NCI-H1105 treated with DMSO at 0.1 percent for 48 hours (cell line): ENCODE measurements around the gene LONRF2.
"Not testable (repeated sequence)": the region's sequence is repeated elsewhere in the genome, so short reads cannot be mapped to it uniquely, and the experiment has no call there.

Source experiments
- DNase-seq: peaks from one replicate; lab custom pipeline; 2025; lab: John Stamatoyannopoulos, UW

Gene LONRF2

DNA sequence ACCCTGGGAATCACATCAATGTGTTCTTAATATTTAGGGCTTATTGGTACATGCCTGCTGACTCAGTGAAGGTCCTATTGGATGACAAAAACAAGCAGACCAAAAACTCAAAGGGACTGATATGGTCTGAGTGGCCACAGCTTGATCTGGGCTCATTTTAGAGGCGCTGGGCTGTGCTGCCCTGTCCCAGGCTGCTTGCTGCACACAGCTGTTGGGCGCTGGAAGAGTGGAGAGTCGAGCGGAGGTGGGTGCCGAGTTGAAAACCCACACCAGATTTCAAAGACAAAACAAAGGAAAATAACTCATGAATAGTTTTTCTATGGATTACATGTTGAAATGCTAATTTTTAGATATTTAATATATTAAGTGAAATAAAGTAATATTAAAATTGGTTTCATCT lies 68.5 kb downstream of the LONRF2 start:
- DNase-seq = no peak

DNA sequence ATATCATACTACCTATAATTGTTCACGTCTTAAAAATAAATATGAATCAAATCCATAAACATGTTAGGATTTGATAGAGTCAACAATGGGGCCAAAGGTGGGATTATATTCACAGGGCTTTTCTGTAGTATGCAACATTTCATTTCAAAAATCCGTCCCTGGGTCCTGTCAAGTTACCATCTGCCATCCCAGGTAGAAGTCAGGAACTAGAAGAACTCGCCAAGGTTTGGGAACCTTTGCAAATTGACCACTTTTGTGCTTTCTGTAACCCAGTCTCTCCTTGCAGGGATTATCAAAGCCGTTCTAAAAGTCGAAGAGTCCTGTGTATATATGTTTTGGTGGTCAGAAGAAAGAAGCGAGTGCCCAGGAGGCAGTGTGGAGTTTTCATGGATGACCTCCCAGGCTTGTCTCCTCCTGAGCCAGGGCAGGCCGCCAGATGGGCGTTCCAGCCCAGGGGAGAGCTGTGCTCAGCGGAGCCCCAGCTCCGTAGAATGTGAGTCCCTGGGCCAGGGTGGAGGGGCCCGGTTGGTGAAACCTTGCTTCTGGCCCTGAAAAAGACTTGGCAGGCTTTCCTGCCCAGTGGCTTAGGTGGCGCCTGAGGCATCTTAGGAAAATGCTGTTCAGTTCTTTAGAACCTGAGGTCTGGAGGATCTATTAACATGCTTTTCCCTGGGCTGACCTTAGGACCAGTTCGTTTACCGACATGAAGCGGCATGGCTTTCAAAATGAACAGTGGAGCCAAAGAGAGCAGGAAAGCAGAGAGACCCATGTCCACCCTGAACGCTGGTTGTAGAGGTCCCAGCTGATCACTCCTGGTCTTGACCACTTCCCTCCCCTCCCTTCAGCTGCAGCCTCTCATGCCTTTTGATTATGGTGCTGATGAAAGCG lies 69.2 kb downstream of the LONRF2 start:
- no peak for DNase-seq

- DNase-seq = no peak
Observed at GRCh38 chr2:100250645-100251044, 71.7 kb downstream of the LONRF2 start.

GRCh38 chr2:100248971-100249370 lies 73.3 kb downstream of the LONRF2 start:
- no peak for DNase-seq

DNA sequence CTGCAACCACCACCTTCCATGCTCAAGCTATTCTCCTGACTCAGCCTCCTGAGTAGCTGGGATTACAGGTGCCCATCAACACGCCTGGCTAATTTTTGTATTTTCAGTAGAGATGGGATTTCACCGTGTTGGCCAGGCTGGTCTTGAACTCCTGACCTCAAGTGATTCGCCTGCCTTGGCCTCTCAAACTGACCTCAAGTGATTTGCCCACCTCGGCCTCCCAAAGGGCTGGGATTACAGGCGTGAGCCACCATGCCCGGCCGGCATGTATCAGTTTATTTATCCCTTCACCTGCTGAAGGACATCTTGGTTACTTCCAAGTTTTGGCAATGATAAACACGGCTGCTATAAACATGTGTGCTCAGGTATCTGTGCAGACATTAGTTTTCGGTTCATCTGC lies 73.7 kb downstream of the LONRF2 start:
- DNase-seq = not testable (repeated sequence)

DNA sequence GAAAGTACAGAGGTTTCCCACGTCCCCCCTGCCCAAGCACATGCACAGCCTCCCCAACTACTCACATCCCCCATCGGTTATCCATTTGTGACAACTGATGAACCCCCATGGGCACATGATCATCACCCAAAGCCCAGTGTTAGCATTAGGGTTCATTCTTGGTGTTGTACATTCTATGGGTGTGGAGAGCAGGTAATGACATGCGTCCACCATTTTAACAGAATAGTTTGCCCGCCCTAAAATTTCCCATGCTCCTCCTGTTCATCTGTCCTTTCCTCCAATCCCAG lies 74.3 kb downstream of the LONRF2 start:
- no peak for DNase-seq

GRCh38 chr2:100247256-100248043 lies 74.9 kb downstream of the LONRF2 start:
- no peak for DNase-seq

- no peak for DNase-seq
Observed at GRCh38 chr2:100246163-100247145, 75.8 kb downstream of the LONRF2 start.

DNA sequence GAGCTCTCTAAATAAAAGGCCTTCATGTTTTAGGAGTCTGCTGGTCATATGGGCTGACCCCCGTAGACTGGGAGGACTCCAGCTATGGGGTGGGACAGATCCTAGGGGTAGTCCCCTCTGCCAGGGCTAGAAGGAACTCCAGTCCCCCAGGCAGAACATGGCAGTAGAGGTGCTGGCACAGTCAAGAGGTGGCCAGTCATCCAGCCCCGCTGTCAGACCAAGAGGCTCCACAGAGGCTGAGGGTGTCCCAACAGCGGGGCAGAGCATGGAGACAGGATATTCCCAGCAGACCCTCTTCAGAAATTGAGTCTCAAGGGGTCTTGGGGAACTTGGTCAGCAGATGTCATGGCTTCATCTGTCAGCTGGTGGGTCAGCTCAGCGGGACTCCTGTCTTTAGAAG lies 76.6 kb downstream of the LONRF2 start:
- DNase-seq = no peak

DNA sequence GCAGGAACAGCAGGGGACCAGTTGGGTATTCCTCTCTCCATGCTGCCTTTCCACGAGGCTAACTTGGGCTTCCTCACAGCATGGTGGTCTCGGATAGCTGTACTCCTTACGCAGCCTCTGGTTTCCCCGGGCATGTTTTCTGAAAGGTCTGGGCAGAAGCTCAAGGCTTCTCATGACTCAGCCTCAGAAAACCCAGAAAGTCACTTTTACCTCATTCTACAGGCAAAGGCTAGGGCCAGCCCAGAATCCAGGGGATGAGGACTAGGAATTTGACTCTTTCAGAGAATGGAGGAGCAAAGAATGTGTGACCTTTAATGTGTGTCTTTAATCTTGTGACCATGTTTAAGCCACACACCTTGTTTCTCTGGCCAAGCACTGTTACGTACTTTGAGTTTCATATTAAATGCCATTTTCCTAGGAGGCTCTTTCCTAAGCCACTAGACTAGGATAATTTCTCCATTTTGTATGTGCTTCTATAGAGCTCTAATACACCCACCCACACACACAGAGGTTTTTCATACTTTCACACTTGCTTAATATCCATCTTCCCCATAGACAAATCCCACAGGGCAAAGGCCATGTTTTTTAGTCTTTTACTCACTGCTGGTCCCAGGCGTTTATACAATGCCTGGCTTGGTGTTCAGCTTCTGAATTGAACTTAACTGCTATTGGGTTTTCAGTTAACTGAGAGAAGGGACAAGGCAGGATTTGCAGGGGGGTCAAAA lies 77.3 kb downstream of the LONRF2 start:
- no peak for DNase-seq

GRCh38 chr2:100243631-100244030 lies 78.7 kb downstream of the LONRF2 start:
- DNase-seq = no peak

- DNase-seq = no peak
Observed at GRCh38 chr2:100242891-100243619, 79.2 kb downstream of the LONRF2 start.

DNA sequence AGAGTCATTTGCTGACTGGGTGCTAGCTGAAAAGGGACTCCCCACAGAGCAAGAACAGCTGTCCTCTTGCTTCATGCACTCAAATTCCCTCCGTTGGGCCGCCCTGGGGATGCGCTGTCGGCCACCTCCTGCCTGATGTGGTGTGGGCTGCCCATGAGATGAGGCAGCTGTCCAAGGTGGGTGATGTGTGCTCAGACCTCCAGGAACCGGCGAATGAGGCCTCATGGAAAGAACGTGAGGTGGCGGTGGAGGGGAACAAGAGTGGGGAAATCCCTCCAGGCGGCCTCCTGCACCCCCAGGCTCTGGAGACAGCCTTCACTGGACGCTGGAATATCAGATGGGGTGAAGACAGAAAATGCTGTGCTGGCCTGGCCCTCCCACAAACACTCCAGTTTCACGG lies 79.8 kb downstream of the LONRF2 start:
- DNase-seq = no peak

GRCh38 chr2:100241236-100241635 lies 81.1 kb downstream of the LONRF2 start:
- no peak for DNase-seq

- DNase-seq = no peak
Observed at GRCh38 chr2:100240386-100240785, 81.9 kb downstream of the LONRF2 start.

DNA sequence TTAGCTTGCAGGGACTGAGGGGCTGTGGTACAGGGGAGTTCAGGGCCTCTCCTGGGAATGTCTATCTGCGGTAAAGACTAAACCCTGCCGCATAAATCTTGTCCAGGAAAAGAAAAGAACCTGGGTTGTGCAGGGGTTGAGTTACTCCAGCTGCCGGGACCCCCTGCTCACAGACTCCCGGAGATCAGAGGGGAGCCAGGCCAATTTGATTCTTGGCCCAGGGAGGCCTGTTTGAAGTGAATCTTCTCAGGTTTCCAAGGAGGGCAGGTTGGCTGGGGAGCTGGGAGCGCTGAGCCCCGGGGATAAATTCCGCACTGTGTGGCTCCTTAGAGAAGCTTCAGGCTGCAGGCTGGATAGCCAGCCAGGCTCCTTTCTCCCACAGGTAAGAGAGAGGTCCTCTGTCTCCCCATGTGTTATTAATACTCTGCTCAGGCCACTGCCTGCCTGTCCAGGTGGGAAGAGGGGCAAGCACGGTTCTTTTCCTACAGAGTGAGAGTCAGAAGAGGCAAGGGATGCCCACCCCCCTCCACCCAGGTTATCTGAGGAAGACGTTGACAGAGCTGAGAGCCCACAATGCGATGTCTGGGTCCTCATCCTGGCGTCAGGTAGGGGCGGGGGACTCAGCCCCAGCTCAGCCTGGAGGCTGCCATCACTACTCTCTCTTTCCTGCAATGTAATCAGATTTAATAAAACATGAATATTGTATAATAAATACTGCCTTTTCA lies 82.7 kb downstream of the LONRF2 start:
- DNase-seq = no peak

DNA sequence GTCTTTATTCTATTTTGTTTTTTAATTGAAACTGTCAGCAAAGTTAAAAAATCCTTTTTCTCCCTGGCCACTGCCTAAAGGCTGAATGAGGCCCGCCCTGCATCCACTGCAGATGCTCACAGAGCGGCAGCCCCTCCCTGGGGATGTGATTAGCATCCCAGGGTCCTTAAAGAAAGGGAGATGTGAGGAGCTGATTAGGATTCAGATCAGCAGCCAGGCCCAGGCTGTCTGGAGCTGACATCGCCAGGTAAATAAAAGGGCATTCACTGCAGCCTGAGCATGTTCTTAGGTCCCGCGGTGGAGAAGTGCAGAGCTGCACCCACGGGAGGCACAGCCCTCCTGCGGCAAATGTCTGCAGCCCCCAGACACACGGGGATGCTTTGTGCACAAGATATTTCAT lies 83.8 kb downstream of the LONRF2 start:
- no peak for DNase-seq

GRCh38 chr2:100237770-100238169 lies 84.5 kb downstream of the LONRF2 start:
- DNase-seq = no peak

- DNase-seq = no peak
Observed at GRCh38 chr2:100237163-100237562, 85.1 kb downstream of the LONRF2 start.

- no peak for DNase-seq
Observed at GRCh38 chr2:100236166-100236565, 86.1 kb downstream of the LONRF2 start.
